Neuronal stem cell (in vitro differentiated cells): Measurements from ENCODE around the gene GALNTL6.

Experiments
- DNase-seq: peaks from one replicate; pipeline ENCODE4 v3.0.0-alpha.2; 2013; ENCODE audit warnings: low spot score
- H2AFZ ChIP-seq: one replicate; pipeline ENCODE4 v1.6.1; 2013; ENCODE audit warnings: mild to moderate bottlenecking, low read length, inconsistent platforms
- H2AK5ac ChIP-seq: 2 replicates; pipeline ENCODE4 v1.6.1; 2013; ENCODE audit warnings: low read depth, mild to moderate bottlenecking, inconsistent platforms, low read length, moderate library complexity, mixed read lengths
- H2BK120ac ChIP-seq: 2 replicates; pipeline ENCODE4 v1.6.1; 2013; ENCODE audit warnings: low read depth, mild to moderate bottlenecking, inconsistent platforms, low read length, moderate library complexity, mixed read lengths
- H2BK12ac ChIP-seq: one replicate; pipeline ENCODE4 v1.6.1; 2013; ENCODE audit warnings: low read length, inconsistent platforms
- H2BK15ac ChIP-seq: 2 replicates; pipeline ENCODE4 v1.6.1; 2013; ENCODE audit warnings: mild to moderate bottlenecking, low read length, inconsistent platforms, mixed read lengths
- H2BK5ac ChIP-seq: one replicate; pipeline ENCODE4 v1.6.1; 2013; ENCODE audit warnings: inconsistent platforms, mild to moderate bottlenecking, low read length, moderate library complexity
- H3K14ac ChIP-seq: one replicate; pipeline ENCODE4 v1.6.1; 2013; ENCODE audit warnings: low read length, inconsistent platforms
- H3K18ac ChIP-seq: 2 replicates; pipeline ENCODE4 v1.6.1; 2013; ENCODE audit warnings: low read length, inconsistent platforms
- H3K23ac ChIP-seq: 2 replicates; pipeline ENCODE4 v1.6.1; 2013; ENCODE audit warnings: low read depth, mild to moderate bottlenecking, mixed read lengths, low read length, inconsistent platforms; ENCODE audit not compliant: poor library complexity
- H3K27ac ChIP-seq: replicated peaks from 3 replicates; pipeline ENCODE4 v1.5.1; 2013; ENCODE audit warnings: low read length, inconsistent platforms
- H3K27me3 ChIP-seq, 3 experiments: 2 replicates each; pipeline ENCODE4 v1.6.1; 2013; ENCODE audit warnings: low read length in 3 of 3, mild to moderate bottlenecking in 2 of 3, inconsistent platforms in 1 of 3, low read depth in 1 of 3, mixed read lengths in 1 of 3, moderate library complexity in 1 of 3; ENCODE audit not compliant: control insufficient read depth in 3 of 3, insufficient read depth in 3 of 3
- H3K36me3 ChIP-seq, 2 donors: replicated peaks in 1 of 2; 2 replicates each; pipeline ENCODE4 v1.6.1; 2013; ENCODE audit warnings: low read length in 2 of 2; ENCODE audit not compliant: control insufficient read depth in 2 of 2, insufficient read depth in 2 of 2
- H3K4ac ChIP-seq: 2 replicates; pipeline ENCODE4 v1.6.1; 2013; ENCODE audit warnings: inconsistent platforms, mild to moderate bottlenecking, low read length, moderate library complexity
- H3K4me1 ChIP-seq, 2 donors: 1 replicate in 1 of 2; 2 replicates in 1 of 2; pipeline ENCODE4 v1.6.1; 2013; ENCODE audit warnings: low read length in 2 of 2, low read depth in 1 of 2; ENCODE audit not compliant: control insufficient read depth in 2 of 2, insufficient read depth in 1 of 2
- H3K4me2 ChIP-seq: one replicate; pipeline ENCODE4 v1.6.1; 2013; ENCODE audit warnings: mild to moderate bottlenecking, low read length, inconsistent platforms; ENCODE audit not compliant: insufficient read depth, poor library complexity, severe bottlenecking
- H3K4me3 ChIP-seq, 2 donors: 2 replicates each; pipeline ENCODE4 v1.5.1; 2013; ENCODE audit warnings: low read length in 2 of 2, mild to moderate bottlenecking in 2 of 2, inconsistent platforms in 1 of 2, moderate library complexity in 1 of 2
- H3K79me1 ChIP-seq: one replicate; pipeline ENCODE4 v1.6.1; 2013; ENCODE audit warnings: low read depth, mild to moderate bottlenecking, inconsistent platforms, low read length, moderate library complexity
- H3K9ac ChIP-seq: one replicate; pipeline ENCODE4 v1.6.1; 2013; ENCODE audit warnings: mild to moderate bottlenecking, low read depth, low read length, inconsistent platforms; ENCODE audit not compliant: poor library complexity
- H3K9me3 ChIP-seq, 2 donors: replicated peaks in 1 of 2; 2 replicates each; pipeline versions ENCODE3 to v1.6.1; 2013; ENCODE audit warnings: low read length in 2 of 2, mild to moderate bottlenecking in 2 of 2, inconsistent platforms in 1 of 2, low read depth in 1 of 2, mixed read lengths in 1 of 2, moderate library complexity in 1 of 2; ENCODE audit not compliant: control insufficient read depth in 2 of 2, insufficient read depth in 1 of 2
- H4K8ac ChIP-seq: one replicate; pipeline ENCODE4 v1.6.1; 2013; ENCODE audit warnings: low read depth, mild to moderate bottlenecking, inconsistent platforms, low read length, moderate library complexity
- H4K91ac ChIP-seq: one replicate; pipeline ENCODE4 v1.6.1; 2013; ENCODE audit warnings: low read length, low read depth, mild to moderate bottlenecking, inconsistent platforms; ENCODE audit not compliant: poor library complexity
- WGBS, 2 donors: extraction: QIAGEN DNeasy Blood & Tissue Kit; methylation state at CpG; one replicate each; pipeline ENCODE4 v1.1.7; 2013; ENCODE audit warnings: missing lambda C conversion rate in 2 of 2, mixed read lengths in 1 of 2; ENCODE audit not compliant: insufficient read length in 2 of 2, insufficient replicate concordance in 1 of 2; ENCODE audit errors: extremely low coverage in 2 of 2; 5-methylcytosine and 5-hydroxymethylcytosine counted together

GALNTL6 gene

DNA sequence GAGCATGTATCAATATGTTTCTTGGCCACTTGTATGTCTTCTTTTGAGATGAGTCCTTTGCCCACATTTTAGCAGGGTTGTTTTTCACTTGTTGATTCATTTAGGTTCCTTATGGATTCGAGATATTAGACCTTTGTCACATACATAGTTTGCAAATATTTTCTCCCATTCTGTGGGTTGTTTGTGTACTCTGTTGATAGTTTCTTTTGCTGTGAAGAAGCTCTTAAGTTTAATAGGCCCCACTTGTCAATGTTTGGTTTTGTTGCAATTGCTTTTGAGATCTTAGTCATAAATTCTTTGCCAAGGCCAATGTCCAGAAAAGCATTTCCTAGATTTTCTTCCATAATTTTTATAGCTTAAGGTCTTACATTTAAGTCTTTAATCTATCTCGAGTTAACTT, 1074.8 kb downstream of the GALNTL6 start:
- Histone ChIP-seq H2BK15ac (no peak overlapping the region), H3K14ac (no peak overlapping the region), H3K4ac (no peak overlapping the region), H3K23ac (no peak overlapping the region), H3K9ac (no peak overlapping the region), H3K36me3 (no peaks in the 10 kb centered on the region), H3K18ac (no peak overlapping the region), H3K27ac (no peak overlapping the region), H2BK5ac (no peak overlapping the region), H4K8ac (no peak overlapping the region), H4K91ac (no peak overlapping the region), H2BK12ac (no peak overlapping the region), H3K4me1 (no peaks in the 10 kb centered on the region), H3K79me1 (no peaks in the 10 kb centered on the region), H3K27me3 (no peaks in the 10 kb centered on the region), H3K4me2 (no peak overlapping the region), H2BK120ac (no peak overlapping the region), H3K9me3 (no peaks in the 10 kb centered on the region), H2AFZ (no peak overlapping the region), H2AK5ac (no peak overlapping the region), H3K4me3 (no peak overlapping the region)
- DNase-seq = no peak
- WGBS, 2 donors = no CpG with 5 or more reads among the region's 2 CpGs

- Histone ChIP-seq H3K9ac (no peak overlapping the region), H3K14ac (no peak overlapping the region), H3K4me3 (no peak overlapping the region), H4K8ac (no peak overlapping the region), H3K79me1 (no peaks in the 10 kb centered on the region), H2AFZ (no peak overlapping the region), H3K4me2 (no peak overlapping the region), H2BK12ac (no peak overlapping the region), H3K9me3 (peaks cover 4 to 18% of the 10 kb centered on the region in 2 donors), H2BK5ac (no peak overlapping the region), H2BK120ac (no peak overlapping the region), H3K23ac (no peak overlapping the region), H2AK5ac (no peak overlapping the region), H3K36me3 (no peaks in the 10 kb centered on the region), H2BK15ac (no peak overlapping the region), H3K4ac (no peak overlapping the region), H3K27me3 (no peaks in the 10 kb centered on the region), H3K27ac (no peak overlapping the region), H3K18ac (no peak overlapping the region), H3K4me1 (no peaks in the 10 kb centered on the region), H4K91ac (no peak overlapping the region)
- WGBS, 2 donors = no CpG with 5 or more reads among the region's 4 CpGs
- DNase-seq = no peak
Observed at GRCh38 chr4:172892300-172892699, 1079.1 kb downstream of the GALNTL6 start.

GRCh38 chr4:172895699-172896098, 1082.5 kb downstream of the GALNTL6 start:
- H3K4me3 ChIP-seq = no peak overlapping the region
- H3K4ac ChIP-seq = no peak overlapping the region
- no peak for DNase-seq
- H4K8ac ChIP-seq = no peak overlapping the region
- H3K9me3 ChIP-seq = peaks cover 6 to 23% of the 10 kb centered on the region in 2 donors
- H2BK12ac ChIP-seq = no peak overlapping the region
- no peak overlapping the region for H2BK15ac ChIP-seq
- H3K4me1 ChIP-seq = peaks cover 0 to under 1% of the 10 kb centered on the region in 2 donors
- no peak overlapping the region for H2BK5ac ChIP-seq
- WGBS, 2 donors = no CpG with 5 or more reads among the region's 3 CpGs
- no peaks in the 10 kb centered on the region for H3K27me3 ChIP-seq
- H3K23ac ChIP-seq = no peak overlapping the region
- H2AK5ac ChIP-seq = no peak overlapping the region
- no peak overlapping the region for H3K14ac ChIP-seq
- no peaks in the 10 kb centered on the region for H3K36me3 ChIP-seq
- no peak overlapping the region for H2AFZ ChIP-seq
- H3K9ac ChIP-seq = no peak overlapping the region
- H4K91ac ChIP-seq = no peak overlapping the region
- H3K27ac ChIP-seq = no peak overlapping the region
- no peak overlapping the region for H3K4me2 ChIP-seq
- H2BK120ac ChIP-seq = no peak overlapping the region
- H3K79me1 ChIP-seq = no peaks in the 10 kb centered on the region
- no peak overlapping the region for H3K18ac ChIP-seq

GRCh38 chr4:172897046-172897445, 1083.8 kb downstream of the GALNTL6 start:
- Histone ChIP-seq H3K4me3 (no peak overlapping the region), H3K79me1 (no peaks in the 10 kb centered on the region), H3K27ac (no peak overlapping the region), H2BK15ac (no peak overlapping the region), H3K4me1 (peaks cover 0 to 10% of the 10 kb centered on the region in 2 donors), H3K4ac (no peak overlapping the region), H3K36me3 (no peaks in the 10 kb centered on the region), H2BK5ac (no peak overlapping the region), H2BK12ac (no peak overlapping the region), H3K23ac (no peak overlapping the region), H3K18ac (no peak overlapping the region), H4K8ac (no peak overlapping the region), H3K9me3 (peaks cover 6 to 23% of the 10 kb centered on the region in 2 donors), H3K4me2 (no peak overlapping the region), H2BK120ac (no peak overlapping the region), H2AFZ (no peak overlapping the region), H3K14ac (no peak overlapping the region), H4K91ac (no peak overlapping the region), H3K9ac (no peak overlapping the region), H3K27me3 (no peaks in the 10 kb centered on the region), H2AK5ac (no peak overlapping the region)
- no peak for DNase-seq
- no CpG with 5 or more reads among the region's 3 CpGs for WGBS, 2 donors
